Testis (tissue), 2 donors: ENCODE measurements around the gene STARD7.

Source experiments
- POLR2A ChIP-seq: fragments of 450-650 bp; IDR thresholded peaks from one replicate; pipeline ENCODE4 v1.6.1; 2017; ENCODE audit warnings: antibody characterized with exemption, mild to moderate bottlenecking, moderate library complexity
- TF ChIP-seq, protein P1 (sequence below), 3 experiments: fragments of 450-650 bp in 2 of 3; fragments of 200-600 bp in 1 of 3; sonication (generic) in 1 of 3; IDR thresholded peaks; one replicate each; pipeline ENCODE4 v1.5.1; 2016 to 2019; ENCODE audit warnings: antibody characterized with exemption in 3 of 3, mild to moderate bottlenecking in 2 of 3, moderate library complexity in 1 of 3

DNA sequence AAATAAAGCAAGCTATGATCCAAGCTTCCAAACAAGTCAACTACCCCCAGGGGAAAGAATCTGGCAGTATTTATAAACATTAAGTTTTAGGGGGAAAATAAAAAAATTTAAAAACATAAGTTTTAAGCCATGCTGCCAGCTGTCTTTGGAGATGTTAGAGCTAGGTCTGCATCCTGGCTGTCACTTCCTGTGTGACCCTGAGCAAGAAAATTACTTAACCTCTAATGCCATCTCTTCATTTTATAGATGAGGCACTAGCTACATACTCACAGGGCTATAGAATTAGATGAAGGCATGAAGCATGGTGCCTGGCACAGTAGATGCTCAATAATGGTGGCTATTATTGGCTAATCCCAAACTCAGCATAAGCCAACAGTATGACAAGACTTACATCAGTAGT is 28.1 kb downstream of the STARD7 start:
- TF ChIP-seq, protein P1, sequence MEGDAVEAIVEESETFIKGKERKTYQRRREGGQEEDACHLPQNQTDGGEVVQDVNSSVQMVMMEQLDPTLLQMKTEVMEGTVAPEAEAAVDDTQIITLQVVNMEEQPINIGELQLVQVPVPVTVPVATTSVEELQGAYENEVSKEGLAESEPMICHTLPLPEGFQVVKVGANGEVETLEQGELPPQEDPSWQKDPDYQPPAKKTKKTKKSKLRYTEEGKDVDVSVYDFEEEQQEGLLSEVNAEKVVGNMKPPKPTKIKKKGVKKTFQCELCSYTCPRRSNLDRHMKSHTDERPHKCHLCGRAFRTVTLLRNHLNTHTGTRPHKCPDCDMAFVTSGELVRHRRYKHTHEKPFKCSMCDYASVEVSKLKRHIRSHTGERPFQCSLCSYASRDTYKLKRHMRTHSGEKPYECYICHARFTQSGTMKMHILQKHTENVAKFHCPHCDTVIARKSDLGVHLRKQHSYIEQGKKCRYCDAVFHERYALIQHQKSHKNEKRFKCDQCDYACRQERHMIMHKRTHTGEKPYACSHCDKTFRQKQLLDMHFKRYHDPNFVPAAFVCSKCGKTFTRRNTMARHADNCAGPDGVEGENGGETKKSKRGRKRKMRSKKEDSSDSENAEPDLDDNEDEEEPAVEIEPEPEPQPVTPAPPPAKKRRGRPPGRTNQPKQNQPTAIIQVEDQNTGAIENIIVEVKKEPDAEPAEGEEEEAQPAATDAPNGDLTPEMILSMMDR (IDR thresholded peaks at IDR 0.05), result no peak
- no peak for TF ChIP-seq POLR2A
